CD4-positive, alpha-beta T cell (primary cell): ENCODE data around the gene MYO15A. TPM values are rescaled to one million over a fixed set of nuclear protein-coding genes. Genes with fewer than 3 reads are reported as not detected.

ENCODE experiments used
- ATAC-seq: fragments of 200-7000 bp; cut with Tn5 transposase; one replicate; pipeline ENCODE4 v1.10.0; 2022; ENCODE audit warnings: mild to moderate bottlenecking; ENCODE audit not compliant: poor library complexity
- CTCF ChIA-PET: fragments of 350-600 bp; sonication (Branson Sonifier 250); formaldehyde crosslinking; loops from one replicate; lab custom pipeline; 2021; ENCODE audit warnings: antibody characterized with exemption, inconsistent platforms; lab: Charles Lee
- POLR2A ChIA-PET: fragments of 350-600 bp; sonication (Branson Sonifier 250); formaldehyde crosslinking; loops from one replicate; lab custom pipeline; 2021; ENCODE audit warnings: antibody characterized with exemption, inconsistent platforms; lab: Charles Lee
- DNase-seq, 14 experiments: peaks; one replicate each; pipeline ENCODE4 v3.0.0-alpha.2; 2013 to 2020; ENCODE audit warnings: mixed read lengths in 2 of 14
- H3K27ac ChIP-seq, 2 donors: one replicate each; pipeline versions ENCODE4 v1.5.1 to v1.7.0; 2013; ENCODE audit warnings: low read length in 2 of 2, low read depth in 1 of 2, mild to moderate bottlenecking in 1 of 2
- H3K27me3 ChIP-seq, 2 experiments: 1 replicate in 1 of 2; 2 replicates in 1 of 2; pipeline versions ENCODE4 v1.6.1 to v1.7.0; 2013; ENCODE audit warnings: low read length in 2 of 2, control low read depth in 1 of 2, mild to moderate bottlenecking in 1 of 2, moderate library complexity in 1 of 2; ENCODE audit not compliant: insufficient read depth in 2 of 2, control insufficient read depth in 1 of 2
- H3K36me3 ChIP-seq: one replicate; pipeline ENCODE4 v1.6.1; 2013; ENCODE audit warnings: low read length, control low read depth; ENCODE audit not compliant: insufficient read depth
- H3K4me1 ChIP-seq: one replicate; pipeline ENCODE4 v1.6.1; 2013; ENCODE audit warnings: low read length, control low read depth; ENCODE audit not compliant: insufficient read depth
- H3K4me3 ChIP-seq: one replicate; pipeline ENCODE4 v1.5.1; 2013; ENCODE audit warnings: mild to moderate bottlenecking, low read length, moderate library complexity
- H3K9me3 ChIP-seq, 2 experiments: 1 replicate in 1 of 2; 2 replicates in 1 of 2; pipeline versions ENCODE4 v1.6.1 to v1.7.0; 2013; ENCODE audit warnings: low read length in 2 of 2, mild to moderate bottlenecking in 2 of 2, control low read depth in 1 of 2, moderate library complexity in 1 of 2; ENCODE audit not compliant: control insufficient read depth in 1 of 2, insufficient read depth in 1 of 2
- H3K27ac Mint-ChIP-seq: one replicate; pipeline ENCODE4 v1.8.0; 2020; ENCODE audit warnings: mixed read lengths
- H3K27me3 Mint-ChIP-seq: one replicate; pipeline ENCODE4 v1.8.0; 2021; ENCODE audit warnings: mixed read lengths
- H3K36me3 Mint-ChIP-seq: one replicate; pipeline ENCODE4 v1.8.0; 2021; ENCODE audit warnings: low read depth, mixed read lengths
- H3K4me1 Mint-ChIP-seq: one replicate; pipeline ENCODE4 v1.8.0; 2021; ENCODE audit warnings: low read depth, mixed read lengths
- H3K4me3 Mint-ChIP-seq: one replicate; pipeline ENCODE4 v1.8.0; 2020; ENCODE audit warnings: mild to moderate bottlenecking, mixed read lengths
- H3K9me3 Mint-ChIP-seq: one replicate; pipeline ENCODE4 v1.8.0; 2020; ENCODE audit warnings: mixed read lengths
- intact Hi-C, 2 experiments: fragments of 100-400 bp; cut with DNase I in 1 of 2; cut with micrococcal nuclease in 1 of 2; formaldehyde crosslinking; loops; one replicate each; pipeline versions ENCODE4 v1.15.1 to v1.9.0; 2023 to 2025; cut with DNase I, micrococcal nuclease
- total RNA-seq, 174 experiments: library from RNA in 2 of 174; stranded (reverse) in 2 of 174; gene quantifications; one replicate each; pipeline ENCODE4 v1.2.3 and lab custom pipeline; 2021 to 2026
- TF ChIP-seq, protein P1 (sequence below): fragments of 200-600 bp; IDR thresholded peaks from one replicate; pipeline ENCODE4 v1.8.0; 2022; ENCODE audit warnings: antibody characterized with exemption, mild to moderate bottlenecking

MYO15A gene
- total RNA-seq, 2 experiments from 2014 or later = 1.2 to 1.6 TPM

DNA sequence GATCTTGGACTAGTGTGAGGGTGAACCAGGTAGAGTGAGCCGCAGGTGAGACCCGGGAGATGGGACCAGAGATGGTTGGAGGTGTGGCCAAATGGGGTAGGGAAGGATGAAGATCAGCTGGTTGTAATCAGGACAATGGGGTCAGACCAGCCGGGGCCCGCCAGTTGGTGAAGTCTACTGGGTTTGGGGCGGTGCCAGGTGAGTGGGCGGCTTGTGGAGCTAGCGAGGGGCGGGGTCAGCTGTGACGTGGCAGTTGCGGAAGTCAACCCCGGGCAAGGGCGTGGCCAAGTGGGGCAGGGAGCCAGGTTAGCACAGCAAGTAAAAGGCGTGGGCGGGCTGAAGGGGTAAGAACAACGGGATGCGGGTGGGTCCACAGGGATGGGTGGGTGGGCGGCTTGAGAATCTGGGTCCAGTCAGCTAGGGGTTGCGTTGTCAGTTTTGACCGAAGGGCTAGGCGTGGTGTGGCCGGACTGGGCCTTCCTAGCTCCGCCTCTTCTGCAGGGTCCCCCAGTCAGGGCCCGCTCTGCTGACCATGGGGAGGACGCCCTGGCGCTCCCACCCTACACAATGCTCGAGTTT lies 49.6 kb downstream of the MYO15A start:
- DNase-seq = peak; percentile 90 to 98 (median 94)

DNA sequence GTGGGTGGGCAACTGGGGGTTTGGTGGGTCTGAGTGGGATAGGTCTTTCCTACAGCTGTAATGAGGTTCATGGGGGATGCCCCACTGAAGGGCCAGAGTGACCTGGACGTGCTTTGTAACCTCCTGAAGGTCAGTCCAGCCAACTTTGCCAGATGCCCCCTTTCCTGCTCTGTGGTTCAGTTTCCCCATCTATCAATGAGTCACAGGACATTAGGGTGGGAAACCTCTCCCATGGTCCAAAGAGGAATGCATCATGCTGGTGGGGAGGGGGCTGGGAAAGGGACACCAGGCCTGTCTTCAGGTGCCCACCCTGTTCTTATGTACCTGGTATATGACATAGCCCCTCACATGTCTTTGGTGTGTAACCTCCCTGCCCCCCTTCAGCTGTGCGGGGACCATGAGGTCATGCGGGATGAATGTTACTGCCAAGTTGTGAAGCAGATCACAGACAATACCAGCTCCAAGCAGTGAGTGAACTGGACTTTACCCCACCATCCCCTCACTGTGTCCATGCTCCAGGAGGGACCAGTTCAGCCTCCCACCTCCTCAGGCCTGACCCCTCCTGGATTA lies 51.1 kb downstream of the MYO15A start:
- ATAC-seq = no peak
- CTCF ChIA-PET = no interaction called here

More for the DNA sequence above, 49.6 kb downstream of the MYO15A start:
- Mint-ChIP-seq H3K36me3 (no peaks in the 10 kb centered on the region), H3K4me1 (peaks cover 26% of the 10 kb centered on the region), H3K4me3 (peak overlapping the region; percentile 85), H3K27me3 (no peaks in the 10 kb centered on the region), H3K27ac (peak overlapping the region; percentile 81), H3K9me3 (no peaks in the 10 kb centered on the region)
- peaks cover 25% of the 10 kb centered on the region for H3K4me1 ChIP-seq
- TF ChIP-seq, protein P1, sequence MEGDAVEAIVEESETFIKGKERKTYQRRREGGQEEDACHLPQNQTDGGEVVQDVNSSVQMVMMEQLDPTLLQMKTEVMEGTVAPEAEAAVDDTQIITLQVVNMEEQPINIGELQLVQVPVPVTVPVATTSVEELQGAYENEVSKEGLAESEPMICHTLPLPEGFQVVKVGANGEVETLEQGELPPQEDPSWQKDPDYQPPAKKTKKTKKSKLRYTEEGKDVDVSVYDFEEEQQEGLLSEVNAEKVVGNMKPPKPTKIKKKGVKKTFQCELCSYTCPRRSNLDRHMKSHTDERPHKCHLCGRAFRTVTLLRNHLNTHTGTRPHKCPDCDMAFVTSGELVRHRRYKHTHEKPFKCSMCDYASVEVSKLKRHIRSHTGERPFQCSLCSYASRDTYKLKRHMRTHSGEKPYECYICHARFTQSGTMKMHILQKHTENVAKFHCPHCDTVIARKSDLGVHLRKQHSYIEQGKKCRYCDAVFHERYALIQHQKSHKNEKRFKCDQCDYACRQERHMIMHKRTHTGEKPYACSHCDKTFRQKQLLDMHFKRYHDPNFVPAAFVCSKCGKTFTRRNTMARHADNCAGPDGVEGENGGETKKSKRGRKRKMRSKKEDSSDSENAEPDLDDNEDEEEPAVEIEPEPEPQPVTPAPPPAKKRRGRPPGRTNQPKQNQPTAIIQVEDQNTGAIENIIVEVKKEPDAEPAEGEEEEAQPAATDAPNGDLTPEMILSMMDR = no peak
- intact Hi-C loops = loop anchor here (1.0 kb wide), 1 partner anchor 25 kb away; the partner anchor contains the start of gene ALKBH5 (in 2 of the 2)
- no peaks in the 10 kb centered on the region for H3K36me3 ChIP-seq
- CTCF ChIA-PET = no interaction called here
- peak; percentile 93 for ATAC-seq
- peak overlapping the region; percentile 36 to 61 for H3K27ac ChIP-seq
- H3K4me3 ChIP-seq = peak overlapping the region; percentile 62
- H3K9me3 ChIP-seq = no peaks in the 10 kb centered on the region
- no peaks in the 10 kb centered on the region for H3K27me3 ChIP-seq
- POLR2A ChIA-PET = interaction anchor here (0.6 to 1.1 kb wide), 4 partner anchors 25 to 156 kb away, joined by 3 to 17 read pairs (median 4); partner anchors contain the start of genes ALKBH5, SMCR8 and TOP3A

DNA sequence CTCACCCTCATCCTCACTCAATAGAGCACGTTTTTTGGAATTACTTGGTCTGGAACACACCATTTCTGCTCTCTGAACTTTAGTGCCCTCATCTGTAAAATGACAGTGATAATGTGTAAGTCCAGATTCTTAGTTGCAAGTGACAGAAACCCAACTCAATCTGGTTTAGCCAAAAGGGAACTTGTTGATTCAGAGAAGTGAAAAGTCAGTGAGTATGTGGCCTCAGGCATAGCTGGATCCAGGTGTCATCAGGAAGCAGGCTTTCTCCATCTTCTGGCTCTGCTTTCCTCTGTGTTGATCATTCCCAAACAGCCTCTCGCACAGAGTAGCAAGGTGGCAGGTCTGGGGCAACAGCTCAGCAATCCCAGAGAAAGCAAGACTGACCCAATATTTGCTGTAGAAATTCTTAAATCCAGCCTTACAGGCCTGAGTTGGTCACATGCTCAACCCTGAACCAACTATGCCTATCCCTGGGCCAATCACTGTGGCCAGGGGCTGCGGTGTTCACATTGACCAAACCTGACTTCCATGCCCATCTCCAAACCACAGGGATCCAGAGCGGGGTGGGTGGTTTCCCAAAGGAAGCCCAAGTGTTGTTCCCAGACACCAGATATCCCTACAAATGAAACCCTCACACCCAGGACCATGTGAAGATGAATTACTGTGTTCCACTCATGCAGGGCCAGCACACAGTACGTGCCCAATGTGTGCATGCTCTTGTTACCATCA lies 51.7 kb downstream of the MYO15A start:
- ChIA-PET CTCF (no interaction called here), POLR2A (no interaction called here)
- H3K9me3 ChIP-seq = no peaks in the 10 kb centered on the region
- no peaks in the 10 kb centered on the region for H3K36me3 Mint-ChIP-seq
- no peaks in the 10 kb centered on the region for H3K27me3 ChIP-seq
- DNase-seq (no peak), ATAC-seq (no peak)
- peak overlapping the region; percentile 56 for H3K27ac Mint-ChIP-seq
- H3K4me1 ChIP-seq = peaks cover 15% of the 10 kb centered on the region
- H3K4me3 ChIP-seq = no peak overlapping the region
- H3K27ac ChIP-seq = no peak overlapping the region
- no peaks in the 10 kb centered on the region for H3K27me3 Mint-ChIP-seq
- TF ChIP-seq, protein P1 = no peak
- intact Hi-C loops = loop anchor here in 1 of 2 experiments (2.0 kb wide), 1 partner anchor 19 kb away; no protein-coding TSS in a partner anchor
- peak overlapping the region; percentile 42 for H3K4me3 Mint-ChIP-seq
- H3K9me3 Mint-ChIP-seq = no peaks in the 10 kb centered on the region
- no peaks in the 10 kb centered on the region for H3K36me3 ChIP-seq
- H3K4me1 Mint-ChIP-seq = peaks cover 15% of the 10 kb centered on the region

More for the DNA sequence above, 51.1 kb downstream of the MYO15A start:
- TF ChIP-seq, protein P1 = no peak
- intact Hi-C loops = loop anchor here in 1 of 2 experiments (2.0 kb wide), 1 partner anchor 19 kb away; no protein-coding TSS in a partner anchor
- Histone ChIP-seq H3K4me3 (no peak overlapping the region), H3K9me3 (no peaks in the 10 kb centered on the region), H3K36me3 (no peaks in the 10 kb centered on the region), H3K27ac (no peak overlapping the region), H3K27me3 (no peaks in the 10 kb centered on the region), H3K4me1 (peaks cover 15% of the 10 kb centered on the region)
- no peak for DNase-seq
- Mint-ChIP-seq H3K36me3 (no peaks in the 10 kb centered on the region), H3K4me3 (peak overlapping the region; percentile 42), H3K9me3 (no peaks in the 10 kb centered on the region), H3K4me1 (peaks cover 15% of the 10 kb centered on the region), H3K27me3 (no peaks in the 10 kb centered on the region), H3K27ac (peak overlapping the region; percentile 56)
- POLR2A ChIA-PET = no interaction called here
